Psoas muscle (tissue), 8 donors: ENCODE data around the gene PCYOX1L. TPM values are rescaled to one million over a fixed set of nuclear protein-coding genes. Genes with fewer than 3 reads are reported as not detected.

Experiments used
- ATAC-seq, 4 donors: fragments of 200-7000 bp; cut with Tn5 transposase; one replicate each; pipeline ENCODE4 v1.9.1; 2020; ENCODE audit warnings: moderate library complexity in 3 of 4, mild to moderate bottlenecking in 2 of 4
- DNase-seq, 2 donors: peaks; one replicate each; pipeline ENCODE4 v3.0.0-alpha.2; 2020
- H3K27ac ChIP-seq: fragments of 200-600 bp; one replicate; pipeline ENCODE4 v1.8.0; 2022
- H3K27me3 ChIP-seq, 3 donors: fragments of 200-600 bp in 1 of 3; one replicate each; pipeline versions ENCODE4 v1.6.1 to v1.8.0; 2013 to 2022; ENCODE audit warnings: low read length in 2 of 3, mild to moderate bottlenecking in 2 of 3, moderate library complexity in 1 of 3; ENCODE audit not compliant: insufficient read depth in 3 of 3
- H3K36me3 ChIP-seq, 2 donors: fragments of 200-600 bp in 1 of 2; one replicate each; pipeline versions ENCODE4 v1.6.1 to v1.8.0; 2013 to 2022; ENCODE audit warnings: low read depth in 1 of 2, mild to moderate bottlenecking in 1 of 2, moderate library complexity in 1 of 2; ENCODE audit not compliant: insufficient read depth in 1 of 2
- H3K4me1 ChIP-seq: fragments of 200-600 bp; one replicate; pipeline ENCODE4 v1.8.0; 2022
- H3K4me3 ChIP-seq: fragments of 200-600 bp; one replicate; pipeline ENCODE4 v1.8.0; 2022; ENCODE audit warnings: mild to moderate bottlenecking
- H3K9me3 ChIP-seq: fragments of 200-600 bp; one replicate; pipeline ENCODE4 v1.8.0; 2022
- WGBS, 3 donors: extraction: QIAGEN DNeasy Blood & Tissue Kit; methylation state at CpG; one replicate each; pipeline versions ENCODE4 v1.1.6 to v1.1.7; 2013; 5-methylcytosine and 5-hydroxymethylcytosine counted together
- intact Hi-C, 2 donors: fragments of 100-400 bp; cut with DNase I; formaldehyde crosslinking; loops; one replicate each; pipeline versions ENCODE4 v1.11.0 to v1.14.2; 2022
- polyA plus RNA-seq, 3 donors: library from polyadenylated mRNA; stranded (reverse); fragments of 200-250 nt; gene quantifications; one replicate each; pipeline ENCODE4 v1.2.3, GENCODE V29; 2013
- total RNA-seq, 4 donors: library from RNA; stranded (reverse); fragmentation: NEBNext Ultra II Directional in 2 of 4; extraction: Animal tissue kit (Norgen Biotek cat#: 25700) in 2 of 4; gene quantifications; one replicate each; pipeline versions ENCODE4 v1.2.1 to v1.2.4, GENCODE V29; 2021 to 2023
- TF ChIP-seq, protein P1 (sequence below): fragments of 200-600 bp; IDR thresholded peaks from one replicate; pipeline ENCODE4 v1.8.0; 2022; ENCODE audit warnings: antibody characterized with exemption
- donor health status: healthy with polysubstance abuse.
- donor health status: DM: no; HTN: no; CAD: no; lungs with moderate emphysema.
- donor health status: Bipolar disorder and iron deficiency.
- donor health status: healthy.
- donor health status: DM: yes; HTN: yes; CAD: no.
- donor health status: DM: no; HTN: no; CAD: no.
- donor health status: DM: no; HTN: no; CAD: no.
- donor health status: DM: yes; HTN: yes; CAD: no.

PCYOX1L gene
- total and polyA plus RNA-seq, 7 donors = 0.28 to 2.7 (median 0.70) TPM

DNA sequence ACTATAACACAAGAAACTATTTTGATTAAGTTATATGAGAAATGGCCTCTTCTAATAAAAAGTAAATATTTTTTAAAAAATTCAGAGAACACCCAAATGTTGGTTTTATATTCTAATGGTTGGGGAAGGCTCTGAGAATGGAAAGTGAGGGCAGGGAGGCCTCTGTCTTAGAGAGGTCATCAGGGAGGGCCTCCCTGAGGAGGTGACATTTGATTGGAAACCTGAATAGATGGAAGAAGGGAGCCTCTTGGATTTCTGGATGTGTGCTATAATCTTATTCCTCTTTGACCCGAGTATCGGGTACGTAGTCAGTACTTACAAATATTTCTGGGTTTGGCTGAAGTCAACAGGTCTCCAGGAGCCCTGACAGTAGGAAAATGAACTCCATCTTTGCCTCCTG lies 38.7 kb upstream of the PCYOX1L start:
- peak overlapping the region; percentile 53 for H3K27ac ChIP-seq
- DNase-seq (no peak), ATAC-seq (no peak)
- WGBS, 3 donors = 95 to 100% (median 97%) methylated on average over 3 of the region's 3 CpGs
- no peaks in the 10 kb centered on the region for H3K9me3 ChIP-seq
- TF ChIP-seq, protein P1, sequence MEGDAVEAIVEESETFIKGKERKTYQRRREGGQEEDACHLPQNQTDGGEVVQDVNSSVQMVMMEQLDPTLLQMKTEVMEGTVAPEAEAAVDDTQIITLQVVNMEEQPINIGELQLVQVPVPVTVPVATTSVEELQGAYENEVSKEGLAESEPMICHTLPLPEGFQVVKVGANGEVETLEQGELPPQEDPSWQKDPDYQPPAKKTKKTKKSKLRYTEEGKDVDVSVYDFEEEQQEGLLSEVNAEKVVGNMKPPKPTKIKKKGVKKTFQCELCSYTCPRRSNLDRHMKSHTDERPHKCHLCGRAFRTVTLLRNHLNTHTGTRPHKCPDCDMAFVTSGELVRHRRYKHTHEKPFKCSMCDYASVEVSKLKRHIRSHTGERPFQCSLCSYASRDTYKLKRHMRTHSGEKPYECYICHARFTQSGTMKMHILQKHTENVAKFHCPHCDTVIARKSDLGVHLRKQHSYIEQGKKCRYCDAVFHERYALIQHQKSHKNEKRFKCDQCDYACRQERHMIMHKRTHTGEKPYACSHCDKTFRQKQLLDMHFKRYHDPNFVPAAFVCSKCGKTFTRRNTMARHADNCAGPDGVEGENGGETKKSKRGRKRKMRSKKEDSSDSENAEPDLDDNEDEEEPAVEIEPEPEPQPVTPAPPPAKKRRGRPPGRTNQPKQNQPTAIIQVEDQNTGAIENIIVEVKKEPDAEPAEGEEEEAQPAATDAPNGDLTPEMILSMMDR = no peak
- H3K4me3 ChIP-seq = no peak overlapping the region
- intact Hi-C loops = loop anchor here in 1 of 2 donors (5.0 kb wide), 1 partner anchor 113 kb away; no protein-coding TSS in a partner anchor
- peaks cover 0 to 63% of the 10 kb centered on the region in 2 donors for H3K36me3 ChIP-seq
- peaks cover 29% of the 10 kb centered on the region for H3K4me1 ChIP-seq
- no peaks in the 10 kb centered on the region for H3K27me3 ChIP-seq

DNA sequence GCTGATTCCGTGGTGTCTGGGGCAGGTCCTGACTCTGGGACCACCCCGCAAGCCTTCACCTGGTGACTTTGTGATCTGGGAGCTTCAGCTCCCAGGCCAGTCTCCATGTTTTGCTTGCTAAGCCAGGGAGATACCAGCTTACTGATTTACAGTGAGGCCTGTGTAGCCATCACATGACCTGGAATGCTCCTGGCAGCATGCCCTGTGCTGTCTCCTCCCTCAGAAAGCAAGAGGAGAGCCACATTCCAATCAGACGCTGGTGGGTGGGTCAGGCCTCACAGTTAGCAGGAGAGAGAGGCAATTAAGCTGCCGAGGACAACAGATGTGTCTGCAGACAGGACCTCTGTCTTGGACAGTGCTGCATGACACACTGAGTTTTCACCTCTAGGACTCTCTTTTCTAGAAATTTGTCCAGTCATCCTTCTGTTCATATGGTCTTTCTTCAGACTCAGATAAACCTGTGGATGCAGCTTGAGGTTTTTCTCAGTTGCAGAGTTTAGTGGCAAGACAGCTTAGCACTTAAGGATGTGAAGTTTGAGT lies 37.0 kb upstream of the PCYOX1L start:
- no peaks in the 10 kb centered on the region for H3K9me3 ChIP-seq
- no peak overlapping the region for H3K4me3 ChIP-seq
- DNase-seq (peak; percentile 67 to 82), ATAC-seq (peak; percentile 54 to 71 (median 64))
- peaks cover 3 to 80% of the 10 kb centered on the region in 2 donors for H3K36me3 ChIP-seq
- no peaks in the 10 kb centered on the region for H3K27me3 ChIP-seq
- H3K27ac ChIP-seq = peak overlapping the region; percentile 53
- 28 to 34% (median 34%) methylated on average over 4 of the region's 4 CpGs for WGBS, 3 donors
- H3K4me1 ChIP-seq = peaks cover 24% of the 10 kb centered on the region
- intact Hi-C loops = loop anchor here in 1 of 2 donors (2.0 kb wide), 1 partner anchor 50 kb away; no protein-coding TSS in a partner anchor
- TF ChIP-seq, protein P1 = no peak

DNA sequence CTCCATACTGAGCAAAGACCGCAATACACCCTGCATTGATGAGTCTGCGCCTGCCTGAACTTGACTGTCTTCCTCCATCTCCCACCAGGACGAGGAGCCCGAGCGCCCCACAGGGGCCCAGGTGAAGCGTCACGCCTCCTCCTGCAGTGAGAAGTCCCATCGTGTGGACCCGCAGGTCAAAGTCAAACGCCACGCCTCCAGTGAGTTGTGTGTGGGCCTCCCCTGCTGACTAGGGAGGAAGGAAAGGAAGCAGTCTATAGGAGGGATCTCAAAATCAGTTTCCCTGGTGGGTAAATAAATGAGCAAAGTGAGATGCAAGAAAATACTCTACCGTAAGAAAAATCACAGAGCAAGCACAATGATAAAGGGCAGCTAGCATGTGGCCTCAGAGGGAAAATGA lies 35.3 kb upstream of the PCYOX1L start:
- H3K4me1 ChIP-seq = peaks cover 24% of the 10 kb centered on the region
- DNase-seq = no peak
- WGBS, 3 donors = 81 to 86% (median 84%) methylated on average over 12 of the region's 12 CpGs
- H3K27me3 ChIP-seq = no peaks in the 10 kb centered on the region
- peaks cover 4 to 84% of the 10 kb centered on the region in 2 donors for H3K36me3 ChIP-seq
- intact Hi-C loops = no loop called here
- no peak overlapping the region for H3K27ac ChIP-seq
- H3K9me3 ChIP-seq = no peaks in the 10 kb centered on the region
- H3K4me3 ChIP-seq = no peak overlapping the region
- ATAC-seq = no peak
- TF ChIP-seq, protein P1 = no peak

DNA sequence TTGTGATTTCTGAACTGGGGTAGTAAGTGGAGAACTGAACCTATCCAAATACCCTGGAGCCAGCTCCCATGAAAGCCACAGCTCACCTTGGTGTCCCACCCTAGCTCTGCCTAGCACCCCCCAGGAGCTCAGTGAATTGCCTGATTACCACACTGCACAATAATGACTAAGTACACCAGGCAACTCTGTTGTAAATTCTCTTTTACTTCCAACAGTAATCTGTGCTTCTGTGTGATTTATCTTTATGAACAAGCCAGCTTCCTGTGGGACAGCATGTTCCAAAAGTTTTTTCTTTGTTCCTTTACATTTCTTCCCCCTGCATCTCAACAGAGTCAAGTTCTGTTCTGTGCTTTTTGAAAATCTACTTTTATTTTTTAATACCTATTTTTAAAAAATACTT lies 34.6 kb upstream of the PCYOX1L start:
- Histone ChIP-seq H3K36me3 (peaks cover 4 to 84% of the 10 kb centered on the region in 2 donors), H3K9me3 (no peaks in the 10 kb centered on the region), H3K27me3 (no peaks in the 10 kb centered on the region), H3K27ac (peak overlapping the region; percentile 51), H3K4me1 (peaks cover 24% of the 10 kb centered on the region), H3K4me3 (no peak overlapping the region)
- ATAC-seq (peak in 1 of 4 donors; percentile 19), DNase-seq (no peak)
- intact Hi-C loops = no loop called here
- TF ChIP-seq, protein P1 = no peak
